CD4-positive, alpha-beta T cell treated with Interleukin-10 for 1 hour (primary cell): Measurements from ENCODE around the gene KIAA1217.

Source experiments
- DNase-seq: peaks from one replicate; pipeline ENCODE4 v3.0.0-alpha.2; 2020

Gene KIAA1217

GRCh38 chr10:24561453-24561852, 352.5 kb downstream of the KIAA1217 start:
- DNase-seq, result no peak

- no peak for DNase-seq
These were observed 359.1 kb downstream of the KIAA1217 start for GRCh38 chr10:24568042-24568441.

- DNase-seq, result no peak
These were observed 360.4 kb downstream of the KIAA1217 start for GRCh38 chr10:24569330-24569796.

GRCh38 chr10:24569828-24570657, 361.1 kb downstream of the KIAA1217 start:
- no peak for DNase-seq

- DNase-seq, result no peak
These were observed 361.9 kb downstream of the KIAA1217 start for GRCh38 chr10:24570658-24571426.

- no peak for DNase-seq
These were observed 363.0 kb downstream of the KIAA1217 start for GRCh38 chr10:24571870-24572450.

- no peak for DNase-seq
These were observed 365.2 kb downstream of the KIAA1217 start for GRCh38 chr10:24574161-24574560.

- DNase-seq, result no peak
These were observed 365.7 kb downstream of the KIAA1217 start for GRCh38 chr10:24574578-24575155.

- no peak for DNase-seq
These were observed 366.6 kb downstream of the KIAA1217 start for GRCh38 chr10:24575481-24576002.

GRCh38 chr10:24579448-24579847, 370.5 kb downstream of the KIAA1217 start:
- no peak for DNase-seq

- no peak for DNase-seq
These were observed 371.0 kb downstream of the KIAA1217 start for GRCh38 chr10:24579906-24580305.

GRCh38 chr10:24589265-24589664, 380.3 kb downstream of the KIAA1217 start:
- no peak for DNase-seq

- no peak for DNase-seq
These were observed 381.9 kb downstream of the KIAA1217 start for GRCh38 chr10:24590697-24591457.

- no peak for DNase-seq
These were observed 387.4 kb downstream of the KIAA1217 start for GRCh38 chr10:24596217-24596930.

- no peak for DNase-seq
These were observed 388.5 kb downstream of the KIAA1217 start for GRCh38 chr10:24597426-24597825.
